ENCODE results near the gene PATJ. TPM values are rescaled to one million over a fixed set of nuclear protein-coding genes. Genes with fewer than 3 reads are reported as not detected.

Gene PATJ
- polyA plus RNA-seq, 1 of the 3 experiments (the other 2 are of a cell fraction): 3.0 TPM

- H3K4me3 ChIP-seq (ENCODE audit: low read depth in 2 of 2, low read length in 1 of 2): peak overlapping the region; percentile 80 to 91
- peak overlapping the region; percentile 73 to 88 for H3K27ac ChIP-seq (ENCODE audit: low read depth in 2 of 2, low read length in 1 of 2)
- POLR2A ChIA-PET: no interaction called here
- no peak for TF ChIP-seq CHD2 (IDR thresholded peaks at IDR 0.05; ENCODE audit: low read length, partially characterized antibody)
- no peak for TF ChIP-seq MAX (IDR thresholded peaks at IDR 0.05; ENCODE audit: low read depth)
- no peak for TF ChIP-seq EZH2phosphoT487 (IDR thresholded peaks at IDR 0.05; ENCODE audit: borderline replicate concordance, low read depth)
- no peak for TF ChIP-seq MXI1 (IDR thresholded peaks at IDR 0.05; ENCODE audit: low read depth, low read length)
- no peak for TF ChIP-seq USF2 (IDR thresholded peaks at IDR 0.05; ENCODE audit: borderline replicate concordance, low read depth, low read length)
- TF ChIP-seq GABPA (IDR thresholded peaks at IDR 0.05; ENCODE audit: low read depth): no peak
- TF ChIP-seq SIN3A (IDR thresholded peaks at IDR 0.05; ENCODE audit: borderline replicate concordance, low read depth, low read length): no peak
- no peak for TF ChIP-seq TCF12 (IDR thresholded peaks at IDR 0.05)
- no peak for TF ChIP-seq SMC3 (IDR thresholded peaks at IDR 0.05; ENCODE audit: low read depth, low read length)
- TF ChIP-seq JUND (IDR thresholded peaks at IDR 0.05): no peak
- peak overlapping the region; percentile 93 for H2AFZ ChIP-seq (ENCODE audit: low read depth)
- no peak for DNase-seq
- peak overlapping the region; percentile 90 for H3K9ac ChIP-seq
- no peaks in the 10 kb centered on the region for H3K9me3 ChIP-seq
- 5% methylated on average over 3 of the region's 3 CpGs for WGBS (ENCODE audit: low lambda C conversion rate)
- H3K4me2 ChIP-seq: peak overlapping the region; percentile 90
- H3K79me2 ChIP-seq (ENCODE audit: insufficient read depth): peaks cover 47% of the 10 kb centered on the region
- H3K36me3 ChIP-seq (replicated peaks in 1 of 2; ENCODE audit: control insufficient read depth in 1 of 2, insufficient read depth in 2 of 2, low read length in 1 of 2): peaks cover 0 to 15% of the 10 kb centered on the region in 2 experiments
- H4K20me1 ChIP-seq (ENCODE audit: insufficient read depth): no peaks in the 10 kb centered on the region
- H3F3A ChIP-seq (replicated peaks; ENCODE audit: insufficient read depth): no peaks in the 10 kb centered on the region
- no peaks in the 10 kb centered on the region for H3K9me2 ChIP-seq
- CTCF ChIA-PET: no interaction called here
- peaks cover 3 to 4% of the 10 kb centered on the region in 2 experiments; a peak in 1 of 4 replicates for H3K4me1 ChIP-seq (ENCODE audit: control insufficient read depth in 1 of 2, insufficient read depth in 2 of 2, low read depth in 1 of 2, low read length in 1 of 2)
- no peaks in the 10 kb centered on the region for H3K27me3 ChIP-seq (ENCODE audit: insufficient read depth)
Observed at GRCh38 chr1:61724506-61724812, 17.8 kb upstream of the PATJ start.

- Histone ChIP-seq H3K9me3 (no peaks in the 10 kb centered on the region), H3K4me1 (ENCODE audit: control insufficient read depth in 1 of 2, insufficient read depth in 2 of 2, low read depth in 1 of 2, low read length in 1 of 2) (peaks cover 3 to 4% of the 10 kb centered on the region in 2 experiments; a peak in 1 of 4 replicates), H3K9me2 (no peaks in the 10 kb centered on the region), H4K20me1 (ENCODE audit: insufficient read depth) (no peaks in the 10 kb centered on the region), H3K27ac (ENCODE audit: low read depth in 2 of 2, low read length in 1 of 2) (peak within 1 kb of the TSS; percentile 73 to 88), H2AFZ (ENCODE audit: low read depth) (peak within 1 kb of the TSS; percentile 93), H3F3A (replicated peaks; ENCODE audit: insufficient read depth) (no peaks in the 10 kb centered on the region), H3K27me3 (ENCODE audit: insufficient read depth) (no peaks in the 10 kb centered on the region), H3K36me3 (replicated peaks in 1 of 2; ENCODE audit: control insufficient read depth in 1 of 2, insufficient read depth in 2 of 2, low read length in 1 of 2) (peaks cover 0 to 11% of the 10 kb centered on the region in 2 experiments), H3K79me2 (ENCODE audit: insufficient read depth) (peaks cover 43% of the 10 kb centered on the region), H3K4me2 (peak within 1 kb of the TSS; percentile 90), H3K4me3 (ENCODE audit: low read depth in 2 of 2, low read length in 1 of 2) (peak within 1 kb of the TSS; percentile 80 to 91), H3K9ac (peak within 1 kb of the TSS; percentile 90)
- ChIA-PET CTCF (interaction anchor here (1.0 kb wide), 1 partner anchor 126 kb away, joined by 4 read pairs; no protein-coding TSS in a partner anchor), POLR2A (interaction anchor here (0.6 to 1.6 kb wide), 2 partner anchors 18 to 81 kb away, joined by 3 to 5 read pairs; no protein-coding TSS in a partner anchor)
- 2% methylated on average over 17 of the region's 45 CpGs for WGBS (ENCODE audit: low lambda C conversion rate)
- peak; percentile 89 for DNase-seq
- TF ChIP-seq RCOR1 (IDR thresholded peaks at IDR 0.05; ENCODE audit: low read length): 0 out of 2 replicates have a peak, but pooled peaks have one; percentile 10
- no peak for TF ChIP-seq JUND (IDR thresholded peaks at IDR 0.05)
- peak; percentile 98 for TF ChIP-seq TAF1 (IDR thresholded peaks at IDR 0.05; ENCODE audit: borderline replicate concordance, low read depth, low read length)
- TF ChIP-seq CHD2 (IDR thresholded peaks at IDR 0.05; ENCODE audit: low read length, partially characterized antibody): peak; percentile 24
- peak; percentile 91 for TF ChIP-seq MAX (IDR thresholded peaks at IDR 0.05; ENCODE audit: low read depth)
- TF ChIP-seq FOXM1 (IDR thresholded peaks at IDR 0.05; ENCODE audit: low read depth): no peak
- no peak for TF ChIP-seq TEAD4 (IDR thresholded peaks at IDR 0.05; ENCODE audit: borderline replicate concordance, insufficient read depth)
- peak; percentile 95 for TF ChIP-seq GABPA (IDR thresholded peaks at IDR 0.05; ENCODE audit: low read depth)
- TF ChIP-seq NFIC (IDR thresholded peaks at IDR 0.05; ENCODE audit: borderline replicate concordance): peak; percentile 30; the same call in 1 of the 2 replicates
- peak; percentile 99 for TF ChIP-seq YY1 (IDR thresholded peaks at IDR 0.05; ENCODE audit: low read depth)
- TF ChIP-seq PBX3 (IDR thresholded peaks at IDR 0.05): peak; percentile 54
- TF ChIP-seq GATA2 (CRISPR knock-in tag; IDR thresholded peaks at IDR 0.05): peak; percentile 58
- TF ChIP-seq EZH2phosphoT487 (IDR thresholded peaks at IDR 0.05; ENCODE audit: borderline replicate concordance, low read depth): no peak
- TF ChIP-seq ZBTB33 (IDR thresholded peaks at IDR 0.05; ENCODE audit: borderline replicate concordance, low read depth): 0 out of 2 replicates have a peak, but pooled peaks have one; percentile 11
- 0 out of 2 replicates have a peak, but pooled peaks have one; percentile 16 for TF ChIP-seq USF1 (IDR thresholded peaks at IDR 0.05; ENCODE audit: borderline replicate concordance, low read depth)
Observed at GRCh38 chr1:61724813-61725694, 17.2 kb upstream of the PATJ start, which contains the start of gene TM2D1. TSS of gene TM2D1 (minus strand) at chr1:61725141. CDS start at chr1:61725120, 21 bp downstream.

Measured in SK-N-SH (cell line).